HCEC 1CT (cell line): Measurements from ENCODE around the gene FGFR4.
A peak's percentile ranks its signal among the peaks of the same experiment; 100 is the strongest.
"Not testable (repeated sequence)": the region's sequence is repeated elsewhere in the genome, so short reads cannot be mapped to it uniquely, and the experiment has no call there.

Experiments used
- DNase-seq: peaks from one replicate; pipeline ENCODE4 v3.0.0-alpha.2; 2017

The FGFR4 gene

DNA sequence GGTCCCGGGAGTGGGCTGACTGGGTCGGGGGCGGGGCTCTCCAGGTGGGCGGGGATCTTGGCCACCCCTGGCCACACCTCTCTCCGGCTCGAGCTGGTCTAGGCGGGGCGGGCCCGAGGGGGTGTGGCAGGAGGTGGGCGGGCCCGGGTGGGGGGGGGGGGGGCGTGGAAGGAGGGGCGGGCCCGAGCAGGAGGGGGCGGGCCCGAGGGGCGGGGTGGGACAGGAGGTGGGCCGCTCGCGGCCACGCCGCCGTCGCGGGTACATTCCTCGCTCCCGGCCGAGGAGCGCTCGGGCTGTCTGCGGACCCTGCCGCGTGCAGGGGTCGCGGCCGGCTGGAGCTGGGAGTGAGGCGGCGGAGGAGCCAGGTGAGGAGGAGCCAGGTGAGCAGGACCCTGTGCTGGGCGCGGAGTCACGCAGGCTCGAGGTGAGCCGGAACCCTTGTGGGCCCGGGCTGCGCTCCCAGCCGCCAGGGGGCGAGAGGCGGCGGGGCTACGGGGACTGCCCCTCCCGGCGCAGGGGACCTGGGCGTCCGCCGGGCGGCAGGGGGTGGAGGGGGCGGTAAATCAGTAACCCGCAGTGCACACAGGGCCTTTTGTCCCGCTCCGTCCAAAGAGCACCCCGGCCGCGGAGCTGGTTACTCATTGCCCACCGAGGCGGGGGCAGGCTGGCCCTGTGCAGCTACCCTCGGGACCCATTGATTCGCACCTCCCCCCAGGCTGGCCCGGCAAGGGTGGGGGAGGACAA is at the start of gene FGFR4:
Gene FGFR4, plus strand, starts transcription at position 262 of the 744 bp plus-strand sequence. CDS start 2,688 bp downstream, outside the sequence.
- peak; percentile 77 for DNase-seq

DNA sequence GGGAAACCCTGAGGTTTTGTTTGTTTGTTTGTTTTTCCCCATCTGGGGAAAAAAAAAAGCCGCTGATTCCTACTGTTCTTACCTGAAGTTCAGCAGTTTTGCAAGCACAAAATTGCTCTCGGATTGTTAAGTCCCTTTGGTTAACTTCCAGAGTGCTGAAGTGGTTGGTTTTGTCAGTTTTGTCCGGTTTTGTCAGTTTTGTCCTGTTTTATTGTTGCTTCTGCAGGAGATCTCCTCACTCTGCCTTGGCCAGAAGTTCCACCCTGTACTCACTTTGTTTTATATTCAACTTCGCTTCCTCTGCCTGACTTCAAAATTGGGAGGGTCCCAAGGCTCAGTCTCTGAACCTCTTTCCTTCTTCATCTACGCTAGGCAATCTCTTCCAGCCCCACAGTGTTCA is 49.8 kb upstream of the FGFR4 start:
- DNase-seq: no peak

GRCh38 chr5:177040814-177041420 is 45.8 kb upstream of the FGFR4 start:
- peak; percentile 13 for DNase-seq

GRCh38 chr5:177041936-177042335 is 44.8 kb upstream of the FGFR4 start:
- DNase-seq: no peak

DNA sequence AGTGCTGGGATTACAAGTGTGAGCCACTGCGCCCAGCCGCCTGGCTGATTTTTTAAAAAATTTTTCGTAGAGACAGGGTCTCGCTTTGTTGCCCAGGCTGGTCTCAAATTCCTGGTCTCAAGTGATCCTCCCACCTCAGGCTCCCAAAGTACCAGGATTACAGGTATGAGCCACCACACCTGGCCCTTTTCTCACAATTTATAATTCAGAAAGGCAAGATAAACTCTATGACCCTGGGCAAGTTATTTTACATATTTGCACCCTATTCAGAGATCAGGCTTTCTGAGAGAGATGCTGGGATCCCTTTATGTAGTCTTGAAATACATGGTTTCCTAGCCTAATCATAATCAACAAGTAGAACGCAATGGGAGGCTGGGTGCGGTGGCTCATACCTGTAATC is 43.6 kb upstream of the FGFR4 start:
- DNase-seq: no peak

GRCh38 chr5:177043958-177044357 is 42.8 kb upstream of the FGFR4 start:
- no peak for DNase-seq

- DNase-seq: no peak
Observed at GRCh38 chr5:177044641-177045040, 42.1 kb upstream of the FGFR4 start.

- no peak for DNase-seq
Observed at GRCh38 chr5:177045631-177046030, 41.1 kb upstream of the FGFR4 start.

DNA sequence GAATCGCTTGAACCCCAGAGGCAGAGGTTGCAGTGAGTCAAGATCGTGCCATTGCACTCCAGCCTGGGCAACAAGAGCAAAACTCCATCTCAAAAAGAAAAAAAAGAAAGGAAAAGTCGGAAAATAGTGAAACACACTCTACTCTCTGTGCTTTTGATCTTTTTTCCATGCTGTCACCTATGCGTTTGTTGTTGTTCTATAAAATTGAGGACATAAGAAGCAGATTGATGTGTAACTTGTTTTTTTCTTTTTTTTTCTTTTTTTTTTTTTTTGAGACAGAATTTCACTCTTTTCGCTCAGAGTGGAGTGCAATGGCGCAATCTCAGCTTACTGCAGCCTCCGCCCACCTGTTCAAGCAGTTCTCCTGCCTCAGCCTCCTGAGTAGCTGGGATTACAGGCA is 38.2 kb upstream of the FGFR4 start:
- DNase-seq: not testable (repeated sequence)

- DNase-seq: peak; percentile 7
Observed at GRCh38 chr5:177049285-177049684, 37.4 kb upstream of the FGFR4 start.

DNA sequence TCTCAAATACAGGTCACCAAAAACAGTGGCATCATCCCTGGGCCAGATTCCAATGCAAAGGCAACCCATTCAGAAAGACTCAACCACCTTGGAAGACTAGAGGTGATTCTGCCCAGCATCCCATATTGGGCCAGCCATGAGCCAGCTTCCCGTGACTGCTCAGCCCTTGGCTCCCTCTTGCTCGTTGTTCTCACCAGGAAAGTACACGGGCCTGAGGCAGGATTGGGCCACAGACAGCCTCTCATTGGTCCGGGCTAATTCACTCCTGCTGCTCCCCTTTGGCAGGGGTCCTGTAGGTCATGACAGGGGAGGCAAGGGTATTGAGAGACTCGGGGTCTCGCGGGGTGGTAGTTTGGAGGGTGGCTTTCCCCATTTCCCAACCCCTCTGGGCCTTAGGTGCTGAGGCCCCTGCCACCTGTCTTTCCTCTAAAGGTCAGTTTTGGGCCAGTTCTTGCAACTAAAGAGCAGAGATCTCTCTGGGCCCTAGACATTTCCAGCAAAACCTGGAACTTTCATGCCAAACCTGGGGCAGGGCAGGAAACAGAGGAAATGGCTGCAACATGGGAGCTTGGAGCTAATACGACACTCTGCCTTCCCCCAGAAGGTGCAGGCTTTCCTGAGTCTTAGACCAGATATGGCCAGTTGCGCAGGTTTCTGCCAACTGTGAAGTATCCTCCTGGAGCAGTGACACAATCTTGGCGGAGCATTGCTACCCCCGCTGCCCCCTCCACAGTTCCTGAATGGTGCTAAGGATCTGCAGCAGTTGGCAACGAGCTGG is 22.0 kb upstream of the FGFR4 start:
- no peak for DNase-seq

DNA sequence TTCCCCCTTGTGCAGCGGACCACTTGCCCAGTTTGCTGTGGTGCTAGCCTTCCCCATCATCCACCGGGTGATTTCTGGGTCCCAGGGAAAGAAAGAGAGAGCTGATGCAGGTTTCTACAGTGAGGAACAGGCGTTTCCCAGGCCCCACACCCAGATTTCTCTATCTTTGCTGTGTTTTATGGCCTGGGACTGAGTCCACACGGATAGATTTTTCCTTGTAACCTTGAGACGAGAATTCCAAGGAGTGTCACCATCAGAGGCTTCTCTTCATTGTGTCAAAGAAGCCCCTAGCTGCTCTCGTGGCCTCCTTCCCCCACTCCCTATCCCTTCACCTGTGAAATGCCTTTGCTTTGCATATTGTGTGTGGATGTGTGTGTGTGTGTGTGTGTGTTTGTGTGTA is 21.2 kb upstream of the FGFR4 start:
- DNase-seq: no peak

- DNase-seq: no peak
Observed at GRCh38 chr5:177066224-177066623, 20.5 kb upstream of the FGFR4 start.

DNA sequence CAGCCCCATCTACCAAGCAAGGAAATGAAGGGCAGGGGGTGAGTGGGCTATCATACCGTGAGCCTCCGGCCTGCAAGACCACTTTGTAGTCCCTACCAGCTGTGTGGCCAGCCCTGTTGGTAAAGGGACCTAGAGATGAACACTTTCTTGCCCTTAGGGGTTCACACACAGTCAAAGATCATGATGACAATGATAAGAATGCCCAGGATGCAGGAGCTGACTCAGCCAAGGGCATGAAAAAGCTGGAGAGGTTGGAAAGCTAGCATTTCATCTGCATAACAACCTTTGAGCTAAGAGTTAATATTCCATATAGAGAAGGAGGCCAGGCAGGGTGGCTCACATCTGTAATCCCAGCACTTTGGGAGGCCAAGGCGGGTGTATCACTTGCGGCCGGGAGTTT is 19.2 kb upstream of the FGFR4 start:
- DNase-seq: no peak

GRCh38 chr5:177070536-177071191 is 16.1 kb upstream of the FGFR4 start:
- DNase-seq: no peak

DNA sequence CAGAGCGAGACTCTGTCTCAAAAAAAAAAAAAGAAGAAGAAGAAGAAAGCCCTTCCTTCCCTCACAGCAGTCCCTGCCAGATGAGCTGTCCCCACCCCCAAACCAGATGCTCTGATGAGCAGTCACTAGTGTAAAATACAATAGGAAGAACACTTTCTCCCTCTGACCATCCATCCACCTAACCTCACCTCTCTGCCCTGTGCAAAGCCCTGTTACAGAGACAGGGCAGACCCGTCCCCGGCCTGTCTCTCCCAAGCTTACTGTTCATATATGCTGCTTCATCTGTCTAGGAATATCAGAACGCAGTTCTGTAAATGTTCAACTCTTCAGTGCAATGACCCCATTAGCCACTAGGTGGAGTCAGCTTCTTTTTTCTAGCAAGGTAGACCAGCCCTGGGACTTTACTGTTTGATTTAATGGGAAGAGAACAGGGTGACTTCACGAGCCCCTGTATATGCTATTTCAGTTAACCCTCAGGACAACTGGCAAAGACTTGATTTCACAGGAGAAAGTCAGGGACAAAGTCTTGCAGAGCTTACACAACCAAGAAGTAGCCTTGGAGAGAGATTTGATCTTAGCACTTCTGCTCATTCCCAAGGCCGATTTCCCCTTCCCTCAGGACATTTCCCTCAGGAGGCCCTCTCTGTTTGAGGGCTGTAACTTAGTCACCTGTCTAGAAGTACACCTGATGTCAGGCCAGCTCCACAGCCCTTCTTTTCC is 14.9 kb upstream of the FGFR4 start:
- DNase-seq: peak; percentile 76

GRCh38 chr5:177077335-177077734 is 9.4 kb upstream of the FGFR4 start:
- no peak for DNase-seq

- no peak for DNase-seq
Observed at GRCh38 chr5:177079606-177080005, 7.1 kb upstream of the FGFR4 start.

DNA sequence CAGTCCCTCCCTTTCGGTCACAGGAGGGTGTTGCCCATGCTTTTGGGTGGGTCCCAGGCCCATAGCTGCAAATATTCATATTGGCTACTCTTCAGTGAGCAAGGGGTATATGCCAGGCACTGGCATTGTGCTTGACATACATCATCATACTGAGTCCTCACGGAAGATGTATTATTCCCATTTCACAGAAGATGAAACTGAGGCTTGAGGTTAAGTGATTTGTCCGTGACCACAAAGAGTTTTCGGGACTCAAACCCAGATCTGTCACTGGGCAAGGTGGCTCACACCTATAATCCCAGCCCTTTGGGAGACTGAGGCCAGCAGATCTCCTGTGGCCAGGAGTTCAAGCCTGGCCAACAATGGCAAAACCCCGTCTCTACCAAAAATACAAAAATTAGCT is 6.5 kb upstream of the FGFR4 start:
- no peak for DNase-seq

DNA sequence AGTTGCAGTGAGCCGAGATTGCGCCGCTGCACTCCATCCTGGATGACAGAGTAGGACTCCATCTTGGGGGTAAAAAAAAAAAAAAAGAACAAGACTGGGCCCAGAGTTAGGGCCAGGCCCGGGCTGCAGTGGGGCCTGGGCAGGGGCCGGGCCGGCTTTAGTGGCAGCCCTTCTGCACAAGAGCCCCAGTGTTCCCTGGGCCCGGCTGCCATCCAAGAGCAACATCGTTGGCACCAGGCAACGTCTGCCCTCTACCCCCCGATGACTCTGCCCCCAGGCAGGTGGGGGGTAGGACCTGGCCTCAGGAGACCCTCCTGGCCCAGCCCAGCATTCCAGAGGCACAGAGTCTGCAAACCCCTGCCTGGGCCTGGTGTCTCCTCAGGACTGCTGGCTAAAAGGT is 4.9 kb upstream of the FGFR4 start:
- no peak for DNase-seq

GRCh38 chr5:177083357-177083756 is 3.4 kb upstream of the FGFR4 start:
- no peak for DNase-seq

DNA sequence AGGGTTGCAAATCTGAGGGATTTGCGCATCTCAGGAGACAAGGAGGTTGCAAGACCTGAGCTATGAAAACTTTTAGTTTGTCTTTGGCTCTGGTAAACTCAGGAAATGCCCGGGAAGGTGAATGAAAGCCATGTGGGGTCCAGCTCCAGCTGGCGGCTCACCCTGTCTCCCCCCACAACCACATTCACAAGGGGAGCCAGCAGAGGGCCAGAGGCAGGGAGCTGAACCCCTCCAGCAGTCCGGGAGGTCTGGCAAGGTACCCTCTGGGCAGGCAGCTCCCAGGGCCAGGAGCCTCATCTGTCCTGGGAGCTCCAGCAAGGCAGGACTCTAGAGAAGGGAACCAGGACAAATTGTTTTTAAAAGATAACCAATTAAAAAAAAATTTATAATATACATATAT is 2.5 kb upstream of the FGFR4 start:
- no peak for DNase-seq
